HCT116 (cell line): ENCODE measurements around the gene TMPRSS11A.

ENCODE experiments used
- CTCF ChIP-seq, 3 experiments: fragments of 200-600 bp in 1 of 3; sonication (generic) in 1 of 3; IDR thresholded peaks in 2 of 3; conservative IDR thresholded peaks in 1 of 3; 2 replicates each; pipeline ENCODE4 v1.5.1; 2012 to 2017; ENCODE audit warnings: low read depth in 2 of 3, low read length in 2 of 3, antibody characterized with exemption in 1 of 3, borderline replicate concordance in 1 of 3, control low read depth in 1 of 3, mild to moderate bottlenecking in 1 of 3, mixed read lengths in 1 of 3, mixed run types in 1 of 3, moderate library complexity in 1 of 3; ENCODE audit not compliant: insufficient read depth in 1 of 3
- EZH2phosphoT487 ChIP-seq: fragments of 200-600 bp; IDR thresholded peaks from 2 replicates; pipeline ENCODE4 v1.6.1; 2018; ENCODE audit warnings: antibody characterized with exemption, borderline replicate concordance
- POLR2AphosphoS5 ChIP-seq: IDR thresholded peaks from 2 replicates; pipeline ENCODE4 v1.6.1; 2011; ENCODE audit warnings: mild to moderate bottlenecking, low read depth, low read length, moderate library complexity
- RAD21 ChIP-seq: IDR thresholded peaks from 2 replicates; pipeline ENCODE4 v1.6.1; 2012; ENCODE audit warnings: low read depth, mild to moderate bottlenecking
- YY1 ChIP-seq: IDR thresholded peaks from 2 replicates; pipeline ENCODE4 v1.6.1; 2011; ENCODE audit warnings: low read length, low read depth, moderate library complexity, mild to moderate bottlenecking; ENCODE audit not compliant: insufficient replicate concordance; ENCODE audit errors: extremely low read depth

- TF ChIP-seq EZH2phosphoT487: no peak
- TF ChIP-seq POLR2AphosphoS5: no peak
- no peak for TF ChIP-seq CTCF (IDR thresholded peaks at IDR 0.05 in 2 of 3, conservative IDR thresholded peaks at IDR 0.05 in 1 of 3; ENCODE audit: borderline replicate concordance in 1 of 3, insufficient read depth in 1 of 3, low read depth in 2 of 3, low read length in 2 of 3)
- TF ChIP-seq RAD21: no peak
- no peak for TF ChIP-seq YY1
Measured at GRCh38 chr4:67933755-67934154, 29.5 kb downstream of the TMPRSS11A start.
